Astrocyte of the hippocampus (primary cell): ENCODE results near the gene GLYATL1.

ENCODE experiments used
- DNase-seq: peaks from one replicate; pipeline ENCODE4 v3.0.0; 2011; ENCODE audit warnings: low read depth, low spot score

GLYATL1 gene

DNA sequence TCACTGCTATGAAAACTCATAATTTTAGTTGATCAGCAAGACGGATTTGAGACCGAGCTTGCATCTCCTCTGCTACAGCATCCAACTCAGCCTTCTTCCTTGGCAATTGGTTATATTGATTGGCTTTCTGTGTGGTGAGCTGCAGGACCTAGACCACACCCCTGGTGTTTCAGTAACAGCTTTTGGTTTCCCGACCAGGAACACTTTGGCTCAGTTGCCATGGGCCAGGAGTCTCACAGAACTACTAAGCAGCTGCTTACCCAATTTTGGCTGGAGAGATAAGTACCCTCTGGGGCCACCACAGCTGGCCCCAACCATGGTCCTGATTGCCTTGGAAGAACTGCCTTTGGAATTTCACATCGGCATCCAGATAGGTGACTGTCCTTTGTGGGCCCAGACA, at the start of gene GLYATL1:
Gene GLYATL1 (plus strand): TSS at position 212 of the 400 bp plus-strand sequence. CDS start 7,600 bp downstream, outside the sequence.
- no peak for DNase-seq

DNA sequence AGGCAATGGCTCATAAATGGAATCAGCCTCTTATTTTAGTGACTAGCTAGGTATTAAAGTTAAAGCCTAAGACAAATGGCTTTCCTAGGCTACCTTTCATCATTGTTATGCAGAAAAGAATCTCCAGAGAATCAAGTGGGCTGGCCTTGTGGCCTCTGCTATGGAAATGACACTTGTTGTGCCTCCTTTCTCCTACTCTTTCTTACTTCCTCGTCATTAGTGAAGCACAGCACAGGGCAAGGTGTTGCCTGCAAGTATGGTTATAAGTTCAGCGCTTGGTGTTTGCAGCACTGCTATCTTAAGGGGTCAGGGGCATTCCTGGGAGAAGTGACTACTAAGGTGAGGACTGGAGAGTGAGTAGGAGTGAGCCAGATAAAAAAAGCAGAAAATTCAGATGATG, 45.4 kb upstream of the GLYATL1 start:
- DNase-seq = no peak

- no peak for DNase-seq
These were observed 41.2 kb upstream of the GLYATL1 start for GRCh38 chr11:58898106-58898505.

GRCh38 chr11:58900479-58901420, 38.5 kb upstream of the GLYATL1 start:
- peak; percentile 86 for DNase-seq

GRCh38 chr11:58902881-58903280, 36.4 kb upstream of the GLYATL1 start:
- DNase-seq = no peak

DNA sequence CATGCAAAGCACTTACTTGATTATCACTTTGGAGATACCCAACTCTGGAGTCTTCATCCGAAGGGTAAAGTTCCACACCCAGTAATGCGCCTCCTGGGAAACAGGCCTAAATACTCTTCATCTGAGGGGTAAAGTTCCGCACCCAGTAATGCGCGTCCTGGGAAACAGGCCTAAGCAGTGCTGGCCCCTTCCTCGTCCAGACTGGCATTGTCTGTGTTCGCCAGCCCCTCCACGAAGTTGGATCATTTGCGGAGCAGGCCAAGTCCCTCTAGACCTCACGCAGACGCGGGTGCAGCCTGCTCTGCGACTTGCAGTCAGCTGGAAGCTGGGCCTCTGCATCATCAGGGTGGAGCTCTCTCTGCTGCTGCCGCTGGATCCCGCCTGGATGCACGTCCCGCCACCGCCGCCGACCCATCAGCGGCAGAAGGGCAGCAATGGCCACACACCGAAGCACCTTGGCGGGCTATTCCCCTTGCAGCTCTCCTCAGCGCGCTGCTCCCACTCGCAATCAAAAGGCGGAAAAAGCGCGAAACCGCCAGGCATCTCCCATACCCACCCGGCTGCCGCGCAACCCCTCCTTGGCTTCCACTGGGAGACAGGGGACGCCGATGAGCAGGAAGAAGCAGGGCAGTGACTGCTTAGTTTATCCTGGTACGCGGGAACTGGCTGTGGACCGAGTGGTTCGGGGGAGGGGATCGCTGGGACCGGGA, 34.1 kb upstream of the GLYATL1 start:
- DNase-seq = peak; percentile 79

GRCh38 chr11:58905721-58906547, 33.4 kb upstream of the GLYATL1 start:
- peak; percentile 93 for DNase-seq

- DNase-seq = no peak
These were observed 31.5 kb upstream of the GLYATL1 start for GRCh38 chr11:58907780-58908179.

- peak; percentile 14 for DNase-seq
These were observed 27.2 kb upstream of the GLYATL1 start for GRCh38 chr11:58912124-58912523.

GRCh38 chr11:58913685-58914084, 25.6 kb upstream of the GLYATL1 start:
- DNase-seq = no peak

- no peak for DNase-seq
These were observed 24.3 kb upstream of the GLYATL1 start for GRCh38 chr11:58914821-58915543.

DNA sequence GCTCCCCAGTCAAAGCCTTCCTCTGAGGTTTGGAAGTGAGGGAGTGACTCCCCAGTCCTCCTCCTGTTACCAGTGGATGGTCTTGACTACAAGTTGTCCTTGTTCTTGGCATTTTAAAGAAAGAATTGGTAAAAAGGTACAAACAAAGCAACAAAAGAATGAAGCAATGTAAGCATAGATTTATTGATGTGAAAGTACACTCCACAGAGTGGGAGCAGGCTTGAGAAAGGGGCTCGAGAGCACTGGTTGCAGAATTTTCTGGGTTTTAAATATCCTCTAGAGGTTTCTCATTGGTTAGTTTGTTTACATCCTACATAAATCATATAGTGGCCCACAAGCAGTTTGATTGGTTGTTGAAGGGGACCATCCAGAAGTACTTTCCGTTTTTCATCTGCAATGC, 22.7 kb upstream of the GLYATL1 start:
- no peak for DNase-seq

- DNase-seq = no peak
These were observed 22.0 kb upstream of the GLYATL1 start for GRCh38 chr11:58917159-58917783.

GRCh38 chr11:58919561-58919960, 19.7 kb upstream of the GLYATL1 start:
- DNase-seq = peak; percentile 82

DNA sequence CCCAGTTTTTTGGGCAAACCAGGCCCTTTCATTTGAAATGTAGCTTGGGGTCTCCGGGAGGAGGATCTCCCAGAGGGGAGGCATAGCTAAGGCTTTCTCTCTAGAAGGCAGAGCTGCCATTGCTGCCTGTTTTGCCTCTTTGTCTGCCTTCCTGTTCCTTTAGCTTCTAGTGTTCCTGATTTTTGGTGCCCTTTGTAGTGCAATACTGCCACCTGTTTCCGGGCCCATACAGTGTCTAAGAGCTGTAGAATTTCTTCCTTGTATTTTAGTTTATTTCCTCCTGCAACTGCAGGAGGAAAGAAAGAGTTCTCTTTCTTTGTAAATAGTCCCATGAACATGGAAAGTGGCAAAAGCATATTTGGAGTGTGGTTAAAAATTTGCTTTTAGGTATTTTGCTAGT, 19.3 kb upstream of the GLYATL1 start:
- peak; percentile 21 for DNase-seq

- DNase-seq = no peak
These were observed 17.4 kb upstream of the GLYATL1 start for GRCh38 chr11:58921778-58922390.

DNA sequence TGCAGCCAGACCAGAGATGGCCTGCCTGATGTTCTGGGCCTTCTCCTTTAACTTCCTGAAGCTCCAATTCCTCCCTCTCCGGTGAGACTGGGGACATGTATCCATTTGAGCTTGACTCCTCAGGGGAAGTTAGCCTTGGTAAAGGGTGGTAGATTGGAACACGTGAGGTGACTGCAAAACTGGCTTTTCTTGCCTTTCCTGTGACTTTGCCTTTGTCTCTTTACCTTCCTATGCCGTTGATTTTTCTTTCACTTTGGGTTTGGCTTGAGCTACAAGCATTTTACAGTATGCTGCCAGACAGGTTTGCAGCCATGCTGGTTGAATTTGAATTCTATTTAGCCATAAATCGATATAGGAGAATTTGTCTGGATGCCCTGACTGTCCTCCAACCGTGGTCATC, 16.8 kb upstream of the GLYATL1 start:
- DNase-seq = no peak

GRCh38 chr11:58923300-58923788, 15.9 kb upstream of the GLYATL1 start:
- peak; percentile 62 for DNase-seq

DNA sequence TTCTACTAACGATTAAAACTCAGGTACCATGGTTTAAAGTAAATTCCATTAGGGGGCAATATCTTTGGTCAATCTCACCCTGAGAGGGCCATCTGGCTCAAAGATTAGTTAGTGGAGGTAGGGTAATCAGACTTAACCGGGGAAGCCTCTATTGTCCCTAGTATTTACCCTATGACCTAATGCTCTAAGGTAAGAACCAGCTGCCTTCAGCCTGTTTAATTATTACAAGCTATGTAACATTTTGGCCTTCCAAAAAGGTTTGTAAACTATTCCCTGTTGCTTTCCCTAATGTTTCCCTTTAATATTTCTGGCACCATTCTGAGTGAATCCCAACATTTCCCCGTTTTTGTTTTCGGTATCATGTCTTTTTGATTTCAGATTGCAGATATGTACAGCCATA, 15.1 kb upstream of the GLYATL1 start:
- DNase-seq = no peak

DNA sequence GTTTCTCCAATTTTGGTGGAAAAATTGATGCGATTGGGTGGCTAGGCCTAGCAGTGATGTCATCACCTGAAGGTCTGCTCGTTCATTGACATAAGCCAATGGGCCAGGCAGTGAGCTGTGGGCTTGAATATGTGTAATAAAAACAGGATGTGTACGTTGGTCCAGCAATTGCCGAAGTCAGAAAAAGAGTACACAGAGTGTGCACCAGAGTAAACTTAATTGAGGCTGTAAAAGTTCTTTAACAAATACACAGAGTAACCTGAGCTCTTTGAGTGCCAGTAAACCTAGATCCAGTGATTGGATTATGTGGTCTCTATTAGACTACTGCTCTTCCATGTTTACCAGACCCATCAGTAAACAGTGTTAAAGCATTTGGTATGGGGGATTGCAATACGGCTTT, 13.0 kb upstream of the GLYATL1 start:
- DNase-seq = no peak
